Osteoblast (primary cell): ENCODE measurements around the gene CWC22. TPM values are rescaled to one million over a fixed set of nuclear protein-coding genes. Genes with fewer than 3 reads are reported as not detected.

Experiments
- DNase-seq: peaks from one replicate; pipeline ENCODE4 v3.0.0; 2011; ENCODE audit warnings: low spot score, mixed read lengths; ENCODE audit not compliant: insufficient read length; ENCODE audit errors: missing footprints
- H2AFZ ChIP-seq: 2 replicates; pipeline ENCODE4 v1.6.0; 2011; ENCODE audit warnings: mild to moderate bottlenecking, low read length
- H3K27ac ChIP-seq: 2 replicates; pipeline ENCODE4 v1.5.1; 2011; ENCODE audit warnings: mild to moderate bottlenecking, low read depth, low read length, moderate library complexity
- H3K27me3 ChIP-seq: 2 replicates; pipeline ENCODE4 v1.6.0; 2012; ENCODE audit warnings: mild to moderate bottlenecking, control low read depth, inconsistent platforms, low read length, moderate library complexity; ENCODE audit not compliant: insufficient read depth
- H3K36me3 ChIP-seq: 2 replicates; pipeline ENCODE4 v1.5.1; 2011; ENCODE audit warnings: mild to moderate bottlenecking, low read length, control low read depth, moderate library complexity; ENCODE audit not compliant: insufficient read depth
- H3K4me1 ChIP-seq: 2 replicates; pipeline ENCODE4 v1.5.1; 2011; ENCODE audit warnings: mild to moderate bottlenecking, low read length, control low read depth, moderate library complexity; ENCODE audit not compliant: insufficient read depth
- H3K4me2 ChIP-seq: 2 replicates; pipeline ENCODE4 v1.6.0; 2011; ENCODE audit warnings: mild to moderate bottlenecking, low read length; ENCODE audit not compliant: insufficient read depth
- H3K4me3 ChIP-seq: fragments of 200-600 bp; sonication (generic); 3 replicates; pipeline ENCODE4 v1.5.1; 2012; ENCODE audit warnings: mild to moderate bottlenecking, low read length, inconsistent platforms; ENCODE audit not compliant: insufficient read depth
- H3K79me2 ChIP-seq: 2 replicates; pipeline ENCODE4 v1.6.0; 2012; ENCODE audit warnings: mild to moderate bottlenecking, low read length, control low read depth, inconsistent platforms; ENCODE audit not compliant: insufficient read depth
- H3K9me3 ChIP-seq: 2 replicates; pipeline ENCODE4 v1.5.1; 2011; ENCODE audit warnings: low read depth, low read length, control low read depth
- H4K20me1 ChIP-seq: 2 replicates; pipeline ENCODE4 v1.6.0; 2012; ENCODE audit warnings: mild to moderate bottlenecking, low read length, control low read depth; ENCODE audit not compliant: insufficient read depth
- total RNA-seq: library from RNA; depleted of rRNA; stranded (reverse); fragments of >200 nt; gene quantifications from 2 replicates; pipeline ENCODE4 v1.2.3, GENCODE V29; 2012
- TF ChIP-seq, protein P1 (sequence below): IDR thresholded peaks from 2 replicates; pipeline ENCODE4 v1.5.1; 2011; ENCODE audit warnings: mild to moderate bottlenecking, low read depth, low read length, moderate library complexity; ENCODE audit errors: extremely low read depth

Gene CWC22
- total RNA-seq, 1 donor, result 15.2 TPM

DNA sequence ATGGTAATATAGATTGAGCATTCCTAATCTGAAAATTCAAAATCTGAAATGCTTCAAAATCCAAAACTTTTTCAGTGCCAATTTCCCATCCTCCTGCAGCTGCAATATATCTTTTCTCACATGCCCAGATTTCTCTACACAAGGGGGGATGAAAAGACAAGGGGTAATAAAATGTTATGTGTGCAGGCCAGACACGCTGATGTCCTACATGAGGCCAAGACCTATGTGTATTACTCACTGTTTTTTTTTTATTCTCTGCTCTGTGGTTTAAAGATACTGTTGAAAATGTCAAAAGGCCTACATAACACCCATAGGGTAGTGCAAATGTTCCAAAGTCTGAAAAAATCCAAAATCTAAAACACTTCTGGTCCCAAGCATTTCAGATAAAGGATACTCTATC, 41.2 kb upstream of the CWC22 start:
- Histone ChIP-seq H3K27ac (no peak overlapping the region), H3K36me3 (no peaks in the 10 kb centered on the region), H4K20me1 (no peaks in the 10 kb centered on the region), H3K9me3 (no peaks in the 10 kb centered on the region), H3K4me1 (peaks cover 23% of the 10 kb centered on the region), H3K4me3 (no peak overlapping the region), H3K4me2 (no peak overlapping the region), H2AFZ (no peak overlapping the region), H3K27me3 (peaks cover 61% of the 10 kb centered on the region), H3K79me2 (no peaks in the 10 kb centered on the region)
- TF ChIP-seq, protein P1, sequence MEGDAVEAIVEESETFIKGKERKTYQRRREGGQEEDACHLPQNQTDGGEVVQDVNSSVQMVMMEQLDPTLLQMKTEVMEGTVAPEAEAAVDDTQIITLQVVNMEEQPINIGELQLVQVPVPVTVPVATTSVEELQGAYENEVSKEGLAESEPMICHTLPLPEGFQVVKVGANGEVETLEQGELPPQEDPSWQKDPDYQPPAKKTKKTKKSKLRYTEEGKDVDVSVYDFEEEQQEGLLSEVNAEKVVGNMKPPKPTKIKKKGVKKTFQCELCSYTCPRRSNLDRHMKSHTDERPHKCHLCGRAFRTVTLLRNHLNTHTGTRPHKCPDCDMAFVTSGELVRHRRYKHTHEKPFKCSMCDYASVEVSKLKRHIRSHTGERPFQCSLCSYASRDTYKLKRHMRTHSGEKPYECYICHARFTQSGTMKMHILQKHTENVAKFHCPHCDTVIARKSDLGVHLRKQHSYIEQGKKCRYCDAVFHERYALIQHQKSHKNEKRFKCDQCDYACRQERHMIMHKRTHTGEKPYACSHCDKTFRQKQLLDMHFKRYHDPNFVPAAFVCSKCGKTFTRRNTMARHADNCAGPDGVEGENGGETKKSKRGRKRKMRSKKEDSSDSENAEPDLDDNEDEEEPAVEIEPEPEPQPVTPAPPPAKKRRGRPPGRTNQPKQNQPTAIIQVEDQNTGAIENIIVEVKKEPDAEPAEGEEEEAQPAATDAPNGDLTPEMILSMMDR, result no peak
- no peak for DNase-seq

- Histone ChIP-seq H3K4me3 (no peak overlapping the region), H3K9me3 (no peaks in the 10 kb centered on the region), H3K27me3 (peaks cover 68% of the 10 kb centered on the region), H4K20me1 (no peaks in the 10 kb centered on the region), H3K4me2 (no peak overlapping the region), H2AFZ (no peak overlapping the region), H3K27ac (no peak overlapping the region), H3K79me2 (no peaks in the 10 kb centered on the region), H3K36me3 (no peaks in the 10 kb centered on the region), H3K4me1 (peaks cover 23% of the 10 kb centered on the region)
- TF ChIP-seq, protein P1, result no peak
- peak; percentile 61 for DNase-seq
Observed at GRCh38 chr2:180046776-180047175, 39.7 kb upstream of the CWC22 start.

- Histone ChIP-seq H3K27me3 (peaks cover 68% of the 10 kb centered on the region), H3K4me1 (peaks cover 23% of the 10 kb centered on the region), H3K79me2 (no peaks in the 10 kb centered on the region), H2AFZ (no peak overlapping the region), H3K36me3 (no peaks in the 10 kb centered on the region), H3K4me3 (no peak overlapping the region), H3K27ac (no peak overlapping the region), H4K20me1 (no peaks in the 10 kb centered on the region), H3K4me2 (no peak overlapping the region), H3K9me3 (no peaks in the 10 kb centered on the region)
- no peak for DNase-seq
- TF ChIP-seq, protein P1, result no peak
Observed at GRCh38 chr2:180046202-180046601, 39.1 kb upstream of the CWC22 start.

DNA sequence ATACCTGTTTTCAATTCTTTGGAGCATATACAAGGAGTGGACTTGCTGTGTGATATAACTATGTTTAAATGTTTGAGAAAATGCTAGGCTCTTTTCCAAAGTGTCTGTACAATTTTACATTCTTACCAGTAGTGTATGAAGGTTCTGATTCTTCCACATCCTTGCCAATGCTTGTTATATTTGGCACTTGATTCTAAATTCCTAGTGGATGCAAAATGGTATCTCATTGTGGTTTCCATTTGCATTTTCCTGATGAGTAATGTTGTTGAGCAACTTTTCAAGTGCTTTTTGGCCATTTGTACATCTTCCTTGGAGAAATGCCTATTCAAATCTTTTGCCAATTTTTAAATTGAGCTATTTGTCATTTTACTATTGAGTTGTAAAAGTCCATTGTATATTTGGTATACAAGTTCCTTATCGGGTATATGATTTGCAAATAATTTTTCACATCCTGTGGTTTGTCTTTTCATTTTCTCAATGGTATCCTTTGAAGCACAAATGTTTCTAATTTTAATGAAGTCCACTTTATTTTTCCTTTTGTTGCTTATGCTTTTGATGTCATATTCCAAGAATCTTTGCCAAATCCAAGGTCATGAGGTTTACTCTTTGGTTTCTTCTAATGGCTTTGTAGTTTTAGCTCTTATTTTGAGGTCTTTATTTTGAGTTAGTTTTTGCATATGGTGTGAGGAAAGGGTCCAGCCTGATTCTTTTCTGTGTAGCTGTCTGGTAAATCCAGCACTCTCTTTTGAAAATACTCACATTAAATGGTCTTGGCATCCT, 33.2 kb upstream of the CWC22 start:
- Histone ChIP-seq H3K79me2 (no peaks in the 10 kb centered on the region), H3K4me2 (peak overlapping the region; percentile 12)

More for the DNA sequence above, 33.2 kb upstream of the CWC22 start:
- no peaks in the 10 kb centered on the region for H3K36me3 ChIP-seq
- no peak overlapping the region for H3K27ac ChIP-seq
- H2AFZ ChIP-seq, result no peak overlapping the region
- peaks cover 55% of the 10 kb centered on the region for H3K27me3 ChIP-seq
- DNase-seq, result no peak
- H4K20me1 ChIP-seq, result no peaks in the 10 kb centered on the region
- H3K9me3 ChIP-seq, result no peaks in the 10 kb centered on the region
- no peak overlapping the region for H3K4me3 ChIP-seq
- H3K4me1 ChIP-seq, result peaks cover 15% of the 10 kb centered on the region
- TF ChIP-seq, protein P1, result peak; percentile 49
